NK-92 treated with Interleukin-12 subunit alpha and Interleukin-12 subunit beta, amount 100 ng/mL, for 24 hours (cell line): Measurements from ENCODE around the gene KIF18B.

ENCODE experiments used
- DNase-seq: peaks from one replicate; lab custom pipeline; 2025; lab: John Stamatoyannopoulos, UW

KIF18B gene

GRCh38 chr17:44905006-44906000, 42.3 kb downstream of the KIF18B start:
- DNase-seq: no peak

DNA sequence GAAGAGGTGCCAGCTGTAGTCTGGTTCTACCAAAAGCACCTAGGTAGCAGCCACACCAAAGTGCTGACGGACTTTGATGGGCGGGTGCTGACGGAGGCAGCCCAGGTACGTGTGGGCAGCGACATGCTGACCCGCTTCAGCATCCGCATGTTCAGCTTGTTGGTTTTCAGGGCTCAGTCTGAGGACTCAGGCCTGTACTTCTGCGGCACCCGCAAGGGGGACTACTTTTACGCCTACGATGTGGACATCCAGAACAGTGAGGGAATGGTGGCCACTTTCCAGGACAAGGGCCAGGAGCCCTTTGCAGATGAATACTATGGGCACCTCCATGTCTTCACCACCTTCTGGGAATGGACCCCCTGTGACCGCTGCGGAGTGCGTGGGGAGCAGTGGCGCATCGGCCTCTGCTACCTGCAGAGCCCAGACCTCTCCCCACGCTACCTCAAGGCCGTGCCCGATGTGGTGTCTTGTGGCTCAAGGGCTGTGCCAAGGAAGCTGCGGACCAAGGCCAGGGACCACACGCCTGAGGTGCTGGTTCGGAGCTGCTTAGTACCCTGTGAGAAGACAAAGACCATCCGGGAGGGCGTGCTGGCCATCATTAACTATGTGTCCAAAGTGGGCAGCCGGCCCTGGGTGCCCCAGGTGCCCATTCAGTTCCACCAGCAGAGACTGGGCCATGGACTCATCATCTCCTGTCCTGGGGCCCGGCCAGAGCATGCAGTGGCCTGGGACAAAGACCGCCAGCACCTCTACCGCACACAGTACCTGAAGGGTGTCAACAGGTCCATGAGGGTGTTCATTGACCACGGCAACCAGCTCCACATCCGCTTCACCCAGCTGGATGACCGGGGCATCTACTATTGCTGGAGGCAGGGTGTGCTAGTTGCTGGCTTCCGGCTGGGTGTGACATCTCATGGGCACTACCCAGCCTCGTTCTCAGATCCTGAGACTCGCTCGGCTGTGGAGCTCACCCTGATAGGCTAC, 43.3 kb downstream of the KIF18B start:
- DNase-seq: no peak

GRCh38 chr17:44903012-44903685, 44.4 kb downstream of the KIF18B start:
- no peak for DNase-seq

DNA sequence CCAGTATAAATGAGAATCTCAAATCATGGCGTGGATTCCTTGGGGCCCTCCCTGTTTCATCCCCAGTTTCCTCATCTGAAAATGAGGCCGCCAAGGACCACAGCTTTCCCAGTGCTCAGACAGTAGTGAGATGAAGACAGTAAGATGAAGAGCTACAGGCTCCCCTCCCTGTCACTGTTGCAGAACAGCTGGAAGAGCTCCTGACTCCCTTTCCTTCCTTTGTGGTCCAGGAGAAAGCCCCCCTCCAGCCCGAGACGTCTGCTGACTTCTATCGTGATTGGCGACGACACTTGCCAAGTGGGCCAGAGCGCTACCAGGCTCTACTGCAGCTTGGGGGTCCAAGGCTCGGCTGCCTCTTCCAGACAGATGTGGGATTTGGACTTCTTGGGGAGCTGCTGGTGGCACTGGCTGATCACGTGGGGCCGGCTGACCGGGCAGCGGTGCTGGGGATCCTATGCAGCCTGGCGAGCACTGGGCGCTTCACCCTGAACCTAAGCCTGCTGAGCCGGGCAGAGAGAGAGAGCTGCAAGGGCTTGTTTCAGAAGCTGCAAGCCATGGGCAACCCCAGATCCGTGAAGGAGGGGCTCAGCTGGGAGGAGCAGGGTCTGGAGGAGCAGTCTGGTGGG, 45.3 kb downstream of the KIF18B start:
- DNase-seq: no peak

DNA sequence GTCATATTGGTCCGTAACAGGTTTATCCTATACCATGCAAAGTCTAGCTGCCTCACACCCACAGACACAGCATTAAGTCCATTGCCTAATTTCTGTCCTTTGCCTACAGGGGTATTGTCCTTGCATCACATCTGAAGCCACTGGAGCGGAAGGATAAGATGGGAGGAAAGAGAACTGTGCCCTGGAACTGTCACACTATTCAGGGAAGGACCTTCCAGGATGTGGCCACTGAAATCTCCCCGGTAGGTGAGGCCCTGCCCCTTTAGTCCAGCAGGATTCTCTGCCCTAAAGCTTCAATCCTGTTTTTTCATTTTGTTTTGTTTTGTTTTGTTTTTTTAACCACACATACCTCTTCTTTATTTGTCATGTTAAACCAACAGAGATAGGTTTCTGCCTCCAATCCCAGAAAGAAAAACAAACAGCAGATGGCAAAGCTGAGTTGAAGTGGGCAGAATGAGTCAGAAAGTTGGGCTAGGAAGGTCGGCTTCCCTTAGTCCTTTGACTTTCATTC, 46.1 kb downstream of the KIF18B start:
- DNase-seq: no peak

- DNase-seq: no peak
Observed at GRCh38 chr17:44900894-44901293, 46.7 kb downstream of the KIF18B start.

- peak; percentile 89 for DNase-seq
Observed at GRCh38 chr17:44899074-44899782, 48.3 kb downstream of the KIF18B start, which contains the start of gene EFTUD2. EFTUD2 (minus strand) TSS chr17:44899445; CDS start chr17:44894521, 4,924 bp downstream.

- no peak for DNase-seq
Observed at GRCh38 chr17:44898768-44899073, 48.9 kb downstream of the KIF18B start.

DNA sequence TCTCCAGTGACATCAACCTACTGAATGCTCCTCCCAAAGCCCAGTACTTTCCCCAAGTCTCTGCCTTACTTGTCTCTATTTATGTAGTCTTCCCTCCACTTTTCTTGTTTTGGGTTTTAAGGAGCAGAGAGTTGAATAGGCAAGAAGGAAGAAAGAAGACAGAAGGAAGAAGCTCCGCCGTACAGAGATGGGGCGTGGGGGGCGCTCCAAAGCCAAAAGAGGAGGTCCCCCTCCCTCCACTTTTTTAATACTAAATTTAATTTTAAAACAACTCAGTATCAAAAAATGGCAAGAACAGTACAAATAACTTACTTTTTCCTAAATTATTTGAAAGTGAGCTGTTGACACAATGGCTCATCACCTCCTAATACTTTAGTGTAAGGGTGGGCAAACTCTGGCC, 52.9 kb downstream of the KIF18B start:
- no peak for DNase-seq

DNA sequence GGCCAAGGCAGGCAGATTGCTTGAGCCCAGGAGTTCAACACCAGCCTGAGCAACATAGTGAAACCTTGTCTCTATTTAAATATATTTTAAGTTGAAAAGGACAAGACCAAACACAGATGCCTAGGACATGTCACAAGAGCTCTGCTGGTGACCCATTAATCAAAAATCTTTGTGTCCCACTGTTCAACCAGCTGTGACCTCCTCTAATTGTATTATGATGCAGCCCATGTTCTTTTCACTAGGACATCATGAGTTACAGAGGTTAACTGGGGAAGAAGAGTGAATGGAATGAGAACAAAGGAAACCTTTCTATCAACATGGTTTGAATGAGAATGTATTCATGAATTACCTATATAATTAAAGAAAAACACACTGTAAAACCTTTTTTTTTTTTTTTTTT, 55.3 kb downstream of the KIF18B start:
- DNase-seq: no peak

GRCh38 chr17:44889003-44889402, 58.6 kb downstream of the KIF18B start:
- no peak for DNase-seq

DNA sequence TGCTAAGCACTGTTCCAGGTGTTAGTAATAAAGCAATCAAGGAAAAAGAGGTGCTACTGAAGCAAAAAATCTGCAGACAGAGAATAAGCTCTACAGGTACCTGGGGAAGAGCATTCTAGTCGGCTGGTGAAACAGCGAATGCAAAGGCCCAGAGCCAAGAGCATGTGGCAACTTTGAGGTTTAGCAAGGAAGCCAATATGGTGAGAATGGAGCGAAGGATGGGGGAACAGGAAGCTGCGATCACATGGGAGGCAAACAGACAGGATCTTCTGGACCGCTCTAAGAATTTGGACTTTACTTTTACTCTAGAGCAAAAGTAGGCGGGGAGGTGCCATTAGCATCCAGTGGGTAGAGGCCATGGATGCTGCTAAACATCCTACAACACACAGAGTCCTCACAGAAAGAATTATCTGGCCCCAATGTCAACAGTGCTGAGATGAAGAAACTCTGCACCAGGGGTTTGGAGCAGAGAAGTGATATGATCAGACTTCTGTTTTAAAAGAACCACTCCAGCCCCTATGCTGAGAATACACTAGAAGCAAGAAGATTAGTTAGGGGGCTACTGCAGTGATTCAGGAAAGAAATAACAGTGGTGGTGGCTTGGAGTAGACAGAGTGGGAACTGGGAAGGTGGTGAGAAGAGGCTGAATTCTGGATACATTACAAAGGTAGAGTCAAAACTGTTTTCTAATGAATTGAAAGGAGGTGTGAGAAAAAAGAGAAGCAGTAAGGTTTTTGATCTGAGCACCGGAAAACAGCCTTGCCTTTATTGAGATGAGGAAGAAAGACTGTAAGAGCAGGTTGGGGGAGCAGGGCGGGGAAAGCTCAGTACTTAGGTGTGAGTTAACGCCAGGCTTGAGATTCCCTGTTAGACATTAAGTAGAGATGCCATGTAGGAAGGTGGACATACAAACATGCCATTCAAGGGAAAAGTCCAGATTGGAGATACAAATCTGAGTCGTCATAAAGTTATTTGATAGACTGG, 59.3 kb downstream of the KIF18B start:
- DNase-seq: no peak

- DNase-seq: no peak
Observed at GRCh38 chr17:44887016-44887415, 60.6 kb downstream of the KIF18B start.

- DNase-seq: no peak
Observed at GRCh38 chr17:44884941-44885340, 62.6 kb downstream of the KIF18B start.

GRCh38 chr17:44881145-44881544, 66.4 kb downstream of the KIF18B start:
- DNase-seq: no peak

- DNase-seq: no peak
Observed at GRCh38 chr17:44880062-44880461, 67.5 kb downstream of the KIF18B start.

DNA sequence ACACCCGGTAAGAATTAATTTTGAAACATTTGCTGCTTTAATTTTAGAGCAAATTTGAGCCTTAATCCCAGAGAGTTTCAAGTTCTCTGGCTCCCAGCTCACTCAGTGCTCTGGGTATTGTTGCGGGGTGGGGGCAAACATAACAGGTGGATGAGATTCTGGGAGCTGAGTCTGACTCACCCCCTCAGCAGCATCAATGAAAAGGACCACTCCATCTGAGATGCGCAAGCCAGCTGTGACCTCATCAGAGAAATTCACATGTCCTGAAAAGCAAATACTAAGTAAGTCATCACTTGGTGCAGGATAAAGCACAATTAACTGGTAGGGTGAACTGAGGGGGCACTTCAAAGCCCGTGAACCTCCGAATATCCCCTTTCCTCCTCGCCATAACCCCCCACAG, 68.2 kb downstream of the KIF18B start:
- no peak for DNase-seq

GRCh38 chr17:44878627-44879221, 68.8 kb downstream of the KIF18B start:
- no peak for DNase-seq

DNA sequence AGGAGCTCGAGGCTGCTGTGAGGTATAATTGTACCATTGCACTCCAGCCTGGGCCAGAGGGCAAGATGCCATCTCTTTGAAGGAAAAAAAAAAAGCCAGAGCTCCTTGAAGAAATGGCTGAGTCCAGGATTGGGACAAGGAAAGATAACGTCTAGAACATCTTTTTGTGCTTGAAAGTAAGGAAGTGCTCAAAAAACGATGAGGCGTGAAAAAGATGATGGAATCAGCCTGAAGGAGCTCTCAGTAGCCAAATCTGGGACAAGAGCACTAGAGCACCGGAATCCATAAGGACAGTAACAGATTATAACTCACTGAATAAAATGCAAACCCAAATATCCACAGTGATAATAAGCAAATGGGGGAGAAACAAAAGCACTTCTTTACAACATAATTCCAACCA, 70.5 kb downstream of the KIF18B start:
- DNase-seq: no peak
